ENCODE results near the gene DOCK2.

GRCh38 chr5:169667896-169668674 lies 31.0 kb downstream of the DOCK2 start:
- TF ChIP-seq CTCF (IDR thresholded peaks at IDR 0.05): no peak
- TF ChIP-seq POLR2A (IDR thresholded peaks at IDR 0.05): no peak

Measured in upper lobe of left lung (tissue), 4 donors.